Head of caudate nucleus (tissue), 42 donors: ENCODE results near the gene ABR.
"Not testable (repeated sequence)": the region's sequence is repeated elsewhere in the genome, so short reads cannot be mapped to it uniquely, and the experiment has no call there.

Experiments
- DNase-seq, 42 donors: peaks; one replicate each; pipeline versions ENCODE4 v3.0.0 to v3.0.0-alpha.2; 2020 to 2021; ENCODE audit warnings: mixed read lengths in 7 of 42
- intact Hi-C: fragments of 100-400 bp; cut with DNase I; formaldehyde crosslinking; loops from one replicate; pipeline ENCODE4 v1.15.0; 2022

Gene ABR

GRCh38 chr17:1128463-1128862 lies 51.3 kb downstream of the ABR start:
- intact Hi-C loops, DNase-seq: not testable (repeated sequence)

GRCh38 chr17:1126801-1127550 lies 52.8 kb downstream of the ABR start:
- DNase-seq = peak in 4 of 42 donors; percentile 32 to 58 (median 48)
- intact Hi-C loops = no loop called here

- intact Hi-C loops = no loop called here
Measured at GRCh38 chr17:1126250-1126797, 53.5 kb downstream of the ABR start.

GRCh38 chr17:1125788-1126145 lies 54.0 kb downstream of the ABR start:
- intact Hi-C loops = no loop called here
- no peak for DNase-seq

More at GRCh38 chr17:1126250-1126797, 53.5 kb downstream of the ABR start:
- no peak for DNase-seq

- DNase-seq = peak in 11 of 42 donors; percentile 24 to 77 (median 51)
- intact Hi-C loops = loop anchor here (5.0 kb wide), 1 partner anchor 62 kb away; no protein-coding TSS in a partner anchor
Measured at GRCh38 chr17:1124896-1125787, 54.6 kb downstream of the ABR start.

GRCh38 chr17:1123921-1124715 lies 55.7 kb downstream of the ABR start:
- DNase-seq = peak in 2 of 42 donors; percentile 35 to 44
- intact Hi-C loops = loop anchor here (5.0 kb wide), 1 partner anchor 63 kb away; no protein-coding TSS in a partner anchor

- DNase-seq = no peak
- intact Hi-C loops = loop anchor here (5.0 kb wide), 1 partner anchor 64 kb away; no protein-coding TSS in a partner anchor
Measured at GRCh38 chr17:1123393-1123831, 56.4 kb downstream of the ABR start.

GRCh38 chr17:1122533-1123392 lies 57.0 kb downstream of the ABR start:
- intact Hi-C loops = loop anchor here (5.0 kb wide), 1 partner anchor 65 kb away; no protein-coding TSS in a partner anchor
- DNase-seq = peak in 41 of 42 donors; percentile 47 to 89 (median 77)

GRCh38 chr17:1121442-1121817 lies 58.4 kb downstream of the ABR start:
- intact Hi-C loops = loop anchor here (5.0 kb wide), 1 partner anchor 66 kb away; no protein-coding TSS in a partner anchor
- not testable (repeated sequence) for DNase-seq

- intact Hi-C loops = loop anchor here (5.0 kb wide), 1 partner anchor 66 kb away; no protein-coding TSS in a partner anchor
- no peak for DNase-seq
Measured at GRCh38 chr17:1120596-1121441, 59.0 kb downstream of the ABR start.

- intact Hi-C loops = loop anchor here (5.0 kb wide), 1 partner anchor 67 kb away; no protein-coding TSS in a partner anchor
Measured at GRCh38 chr17:1119924-1120323, 59.9 kb downstream of the ABR start.

GRCh38 chr17:1116602-1117001 lies 63.2 kb downstream of the ABR start:
- intact Hi-C loops = no loop called here
- DNase-seq = no peak

More at GRCh38 chr17:1119924-1120323, 59.9 kb downstream of the ABR start:
- no peak for DNase-seq

- DNase-seq = peak in 1 of 42 donors; percentile 0
- intact Hi-C loops = no loop called here
Measured at GRCh38 chr17:1112875-1113274, 66.9 kb downstream of the ABR start.

GRCh38 chr17:1111599-1112443 lies 68.0 kb downstream of the ABR start:
- DNase-seq = peak in 6 of 42 donors; percentile 12 to 54 (median 37)
- intact Hi-C loops = no loop called here

- DNase-seq = peak in 14 of 42 donors; percentile 16 to 91 (median 64)
- intact Hi-C loops = no loop called here
Measured at GRCh38 chr17:1110862-1111598, 68.8 kb downstream of the ABR start.
